Neuronal stem cell (in vitro differentiated cells): Measurements from ENCODE around the gene MED12L.

Source experiments
- DNase-seq: peaks from one replicate; pipeline ENCODE4 v3.0.0-alpha.2; 2013; ENCODE audit warnings: low spot score
- H2AFZ ChIP-seq: one replicate; pipeline ENCODE4 v1.6.1; 2013; ENCODE audit warnings: mild to moderate bottlenecking, low read length, inconsistent platforms
- H2AK5ac ChIP-seq: 2 replicates; pipeline ENCODE4 v1.6.1; 2013; ENCODE audit warnings: low read depth, mild to moderate bottlenecking, inconsistent platforms, low read length, moderate library complexity, mixed read lengths
- H2BK120ac ChIP-seq: 2 replicates; pipeline ENCODE4 v1.6.1; 2013; ENCODE audit warnings: low read depth, mild to moderate bottlenecking, inconsistent platforms, low read length, moderate library complexity, mixed read lengths
- H2BK12ac ChIP-seq: one replicate; pipeline ENCODE4 v1.6.1; 2013; ENCODE audit warnings: low read length, inconsistent platforms
- H2BK15ac ChIP-seq: 2 replicates; pipeline ENCODE4 v1.6.1; 2013; ENCODE audit warnings: mild to moderate bottlenecking, low read length, inconsistent platforms, mixed read lengths
- H2BK5ac ChIP-seq: one replicate; pipeline ENCODE4 v1.6.1; 2013; ENCODE audit warnings: inconsistent platforms, mild to moderate bottlenecking, low read length, moderate library complexity
- H3K14ac ChIP-seq: one replicate; pipeline ENCODE4 v1.6.1; 2013; ENCODE audit warnings: low read length, inconsistent platforms
- H3K18ac ChIP-seq: 2 replicates; pipeline ENCODE4 v1.6.1; 2013; ENCODE audit warnings: low read length, inconsistent platforms
- H3K23ac ChIP-seq: 2 replicates; pipeline ENCODE4 v1.6.1; 2013; ENCODE audit warnings: low read depth, mild to moderate bottlenecking, mixed read lengths, low read length, inconsistent platforms; ENCODE audit not compliant: poor library complexity
- H3K27ac ChIP-seq: replicated peaks from 3 replicates; pipeline ENCODE4 v1.5.1; 2013; ENCODE audit warnings: low read length, inconsistent platforms
- H3K27me3 ChIP-seq, 3 experiments: 2 replicates each; pipeline ENCODE4 v1.6.1; 2013; ENCODE audit warnings: low read length in 3 of 3, mild to moderate bottlenecking in 2 of 3, inconsistent platforms in 1 of 3, low read depth in 1 of 3, mixed read lengths in 1 of 3, moderate library complexity in 1 of 3; ENCODE audit not compliant: control insufficient read depth in 3 of 3, insufficient read depth in 3 of 3
- H3K36me3 ChIP-seq, 2 donors: replicated peaks in 1 of 2; 2 replicates each; pipeline ENCODE4 v1.6.1; 2013; ENCODE audit warnings: low read length in 2 of 2; ENCODE audit not compliant: control insufficient read depth in 2 of 2, insufficient read depth in 2 of 2
- H3K4ac ChIP-seq: 2 replicates; pipeline ENCODE4 v1.6.1; 2013; ENCODE audit warnings: inconsistent platforms, mild to moderate bottlenecking, low read length, moderate library complexity
- H3K4me1 ChIP-seq, 2 donors: 1 replicate in 1 of 2; 2 replicates in 1 of 2; pipeline ENCODE4 v1.6.1; 2013; ENCODE audit warnings: low read length in 2 of 2, low read depth in 1 of 2; ENCODE audit not compliant: control insufficient read depth in 2 of 2, insufficient read depth in 1 of 2
- H3K4me2 ChIP-seq: one replicate; pipeline ENCODE4 v1.6.1; 2013; ENCODE audit warnings: mild to moderate bottlenecking, low read length, inconsistent platforms; ENCODE audit not compliant: insufficient read depth, poor library complexity, severe bottlenecking
- H3K4me3 ChIP-seq, 2 donors: 2 replicates each; pipeline ENCODE4 v1.5.1; 2013; ENCODE audit warnings: low read length in 2 of 2, mild to moderate bottlenecking in 2 of 2, inconsistent platforms in 1 of 2, moderate library complexity in 1 of 2
- H3K79me1 ChIP-seq: one replicate; pipeline ENCODE4 v1.6.1; 2013; ENCODE audit warnings: low read depth, mild to moderate bottlenecking, inconsistent platforms, low read length, moderate library complexity
- H3K9ac ChIP-seq: one replicate; pipeline ENCODE4 v1.6.1; 2013; ENCODE audit warnings: mild to moderate bottlenecking, low read depth, low read length, inconsistent platforms; ENCODE audit not compliant: poor library complexity
- H3K9me3 ChIP-seq, 2 donors: replicated peaks in 1 of 2; 2 replicates each; pipeline versions ENCODE3 to v1.6.1; 2013; ENCODE audit warnings: low read length in 2 of 2, mild to moderate bottlenecking in 2 of 2, inconsistent platforms in 1 of 2, low read depth in 1 of 2, mixed read lengths in 1 of 2, moderate library complexity in 1 of 2; ENCODE audit not compliant: control insufficient read depth in 2 of 2, insufficient read depth in 1 of 2
- H4K8ac ChIP-seq: one replicate; pipeline ENCODE4 v1.6.1; 2013; ENCODE audit warnings: low read depth, mild to moderate bottlenecking, inconsistent platforms, low read length, moderate library complexity
- H4K91ac ChIP-seq: one replicate; pipeline ENCODE4 v1.6.1; 2013; ENCODE audit warnings: low read length, low read depth, mild to moderate bottlenecking, inconsistent platforms; ENCODE audit not compliant: poor library complexity
- WGBS, 2 donors: extraction: QIAGEN DNeasy Blood & Tissue Kit; methylation state at CpG; one replicate each; pipeline ENCODE4 v1.1.7; 2013; ENCODE audit warnings: missing lambda C conversion rate in 2 of 2, mixed read lengths in 1 of 2; ENCODE audit not compliant: insufficient read length in 2 of 2, insufficient replicate concordance in 1 of 2; ENCODE audit errors: extremely low coverage in 2 of 2; 5-methylcytosine and 5-hydroxymethylcytosine counted together

The MED12L gene

DNA sequence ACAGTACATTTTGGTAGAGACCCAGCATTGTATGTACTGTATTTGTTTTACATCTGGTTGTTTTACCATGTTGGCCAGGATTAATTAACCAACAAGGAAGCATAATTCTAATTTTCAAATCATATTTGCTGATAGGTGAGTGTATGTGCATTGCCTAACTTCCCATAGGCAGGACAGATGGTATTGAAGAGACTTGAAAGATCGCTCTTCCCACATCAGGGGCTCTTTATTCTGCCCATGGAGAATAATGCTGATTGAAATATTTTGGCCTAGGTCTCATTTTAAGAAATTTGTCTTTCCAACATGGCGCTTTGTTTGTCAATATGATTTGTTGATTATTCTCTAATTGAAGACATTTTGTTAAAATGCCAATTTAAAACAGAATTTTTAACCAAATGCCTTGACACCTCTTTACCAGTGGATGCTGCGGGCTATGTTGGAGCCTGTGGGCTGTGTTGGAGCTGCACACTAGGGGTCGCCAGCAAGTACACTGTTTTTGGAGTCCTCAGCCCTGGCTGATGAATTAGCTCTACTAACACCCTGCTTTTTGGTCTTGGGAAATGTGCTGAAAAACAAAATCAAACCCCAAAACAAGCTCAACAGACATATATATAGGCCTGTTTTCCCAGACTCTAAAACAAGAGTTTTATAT is 293.7 kb downstream of the MED12L start:
- Histone ChIP-seq H3K79me1 (no peaks in the 10 kb centered on the region), H2BK120ac (no peak overlapping the region), H3K36me3 (peaks cover 0 to 8% of the 10 kb centered on the region in 2 donors), H3K23ac (no peak overlapping the region), H2AFZ (no peak overlapping the region), H3K14ac (no peak overlapping the region), H2BK5ac (no peak overlapping the region), H3K18ac (no peak overlapping the region), H3K4me3 (no peak overlapping the region), H2BK12ac (no peak overlapping the region), H3K4me2 (no peak overlapping the region), H3K4me1 (no peaks in the 10 kb centered on the region), H3K9ac (no peak overlapping the region), H3K27me3 (no peaks in the 10 kb centered on the region), H3K27ac (no peak overlapping the region), H4K8ac (no peak overlapping the region), H4K91ac (no peak overlapping the region), H2AK5ac (no peak overlapping the region), H3K4ac (no peak overlapping the region), H2BK15ac (no peak overlapping the region), H3K9me3 (no peaks in the 10 kb centered on the region)
- no CpG with 5 or more reads among the region's 4 CpGs for WGBS, 2 donors
- DNase-seq, result peak; percentile 11

DNA sequence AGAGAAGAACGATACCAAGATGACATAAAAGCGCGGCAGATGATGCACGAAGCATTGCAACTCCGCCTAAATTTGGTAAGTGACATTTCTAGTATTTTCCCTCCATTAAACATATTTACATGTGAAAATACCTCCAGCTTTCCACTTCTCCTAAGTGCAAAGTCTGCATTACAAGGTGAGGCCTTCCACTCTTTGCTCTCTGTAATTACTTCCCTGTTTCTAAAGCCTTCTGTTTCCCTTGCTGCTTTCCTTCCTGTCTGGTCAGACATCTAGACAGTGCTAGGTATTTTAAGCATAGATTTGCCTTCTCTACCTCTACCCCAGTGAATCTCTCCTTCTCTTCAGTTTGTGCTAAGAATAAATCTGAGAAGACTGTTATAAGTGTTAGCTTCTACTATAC is 297.2 kb downstream of the MED12L start:
- H3K4ac ChIP-seq, result no peak overlapping the region
- no peaks in the 10 kb centered on the region for H3K27me3 ChIP-seq
- DNase-seq, result no peak
- H3K4me1 ChIP-seq, result no peaks in the 10 kb centered on the region
- no peak overlapping the region for H2BK15ac ChIP-seq
- no peak overlapping the region for H2AFZ ChIP-seq
- no peak overlapping the region for H3K4me3 ChIP-seq
- WGBS, 2 donors, result no CpG with 5 or more reads among the region's 5 CpGs
- no peaks in the 10 kb centered on the region for H3K79me1 ChIP-seq
- no peak overlapping the region for H3K23ac ChIP-seq
- H3K14ac ChIP-seq, result no peak overlapping the region
- H2BK120ac ChIP-seq, result no peak overlapping the region
- peaks cover 0 to 11% of the 10 kb centered on the region in 2 donors for H3K36me3 ChIP-seq
- H3K27ac ChIP-seq, result no peak overlapping the region
- no peak overlapping the region for H3K4me2 ChIP-seq
- no peak overlapping the region for H2AK5ac ChIP-seq
- no peak overlapping the region for H4K91ac ChIP-seq
- H2BK12ac ChIP-seq, result no peak overlapping the region
- no peak overlapping the region for H2BK5ac ChIP-seq
- H4K8ac ChIP-seq, result no peak overlapping the region
- H3K18ac ChIP-seq, result no peak overlapping the region
- no peak overlapping the region for H3K9ac ChIP-seq
- no peaks in the 10 kb centered on the region for H3K9me3 ChIP-seq

DNA sequence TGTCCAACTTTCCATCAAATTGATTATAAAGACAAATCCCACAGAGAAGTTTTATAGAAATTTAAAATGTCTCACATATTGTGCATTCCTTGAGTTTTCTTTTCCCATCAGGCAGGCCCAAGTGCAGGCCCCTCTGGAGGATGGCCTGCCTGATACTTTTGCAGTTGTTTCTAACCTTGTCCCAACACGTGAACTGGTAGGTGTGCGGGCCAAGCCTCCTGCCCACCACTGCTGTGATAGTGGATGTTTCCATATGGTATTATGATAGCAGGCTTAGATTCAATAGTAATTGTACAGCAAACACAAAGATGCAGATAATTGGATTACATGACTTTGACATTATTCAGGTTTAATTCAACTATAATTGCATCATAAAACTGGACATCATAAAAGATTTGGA is 297.6 kb downstream of the MED12L start:
- H2AK5ac ChIP-seq, result no peak overlapping the region
- no peak overlapping the region for H4K8ac ChIP-seq
- no peak overlapping the region for H2BK120ac ChIP-seq
- no peak overlapping the region for H3K9ac ChIP-seq
- no peak overlapping the region for H3K27ac ChIP-seq
- H3K9me3 ChIP-seq, result no peaks in the 10 kb centered on the region
- no peak overlapping the region for H2BK5ac ChIP-seq
- no CpG with 5 or more reads among the region's 2 CpGs for WGBS, 2 donors
- no peaks in the 10 kb centered on the region for H3K4me1 ChIP-seq
- no peak overlapping the region for H3K14ac ChIP-seq
- no peak overlapping the region for H3K23ac ChIP-seq
- H2BK15ac ChIP-seq, result no peak overlapping the region
- no peak overlapping the region for H2BK12ac ChIP-seq
- H3K4me2 ChIP-seq, result no peak overlapping the region
- no peak overlapping the region for H3K4ac ChIP-seq
- no peak for DNase-seq
- no peaks in the 10 kb centered on the region for H3K79me1 ChIP-seq
- no peak overlapping the region for H2AFZ ChIP-seq
- no peak overlapping the region for H3K4me3 ChIP-seq
- H3K36me3 ChIP-seq, result peaks cover 4 to 15% of the 10 kb centered on the region in 2 donors
- H3K18ac ChIP-seq, result no peak overlapping the region
- H3K27me3 ChIP-seq, result no peaks in the 10 kb centered on the region
- H4K91ac ChIP-seq, result no peak overlapping the region

DNA sequence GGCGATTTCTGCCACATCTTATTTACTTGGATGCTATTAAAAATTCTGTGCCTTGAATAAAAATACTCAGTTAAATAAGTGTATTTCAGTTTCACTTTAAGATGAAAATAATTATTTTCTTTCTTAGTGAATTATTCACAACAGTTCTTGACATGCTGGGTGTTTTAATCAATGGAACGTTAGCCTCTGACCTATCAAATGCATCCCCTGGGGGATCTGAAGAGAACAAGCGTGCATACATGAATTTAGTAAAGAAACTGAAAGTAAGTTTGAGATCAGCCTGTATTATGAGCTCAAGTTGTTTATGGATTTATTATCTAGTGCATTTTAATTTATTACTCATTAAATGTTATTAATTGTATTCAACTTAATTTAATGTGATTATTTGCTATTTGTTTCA is 298.5 kb downstream of the MED12L start:
- no peak overlapping the region for H3K23ac ChIP-seq
- no peak overlapping the region for H2BK5ac ChIP-seq
- no peaks in the 10 kb centered on the region for H3K4me1 ChIP-seq
- H3K4me3 ChIP-seq, result no peak overlapping the region
- H3K18ac ChIP-seq, result no peak overlapping the region
- no peak overlapping the region for H2BK15ac ChIP-seq
- H3K4me2 ChIP-seq, result no peak overlapping the region
- H2AK5ac ChIP-seq, result no peak overlapping the region
- no peak overlapping the region for H3K14ac ChIP-seq
- no peak overlapping the region for H2BK12ac ChIP-seq
- no peak overlapping the region for H3K4ac ChIP-seq
- no peaks in the 10 kb centered on the region for H3K27me3 ChIP-seq
- no peaks in the 10 kb centered on the region for H3K79me1 ChIP-seq
- H4K8ac ChIP-seq, result no peak overlapping the region
- H3K36me3 ChIP-seq, result peaks cover 5 to 15% of the 10 kb centered on the region in 2 donors
- H3K9ac ChIP-seq, result no peak overlapping the region
- no peak overlapping the region for H2BK120ac ChIP-seq
- DNase-seq, result no peak
- no peak overlapping the region for H3K27ac ChIP-seq
- no peak overlapping the region for H4K91ac ChIP-seq
- H2AFZ ChIP-seq, result no peak overlapping the region
- no peaks in the 10 kb centered on the region for H3K9me3 ChIP-seq
- WGBS, 2 donors, result no CpG with 5 or more reads among the region's 3 CpGs
